Tibial artery (tissue), 4 donors: ENCODE data around the gene FNBP1L.

ENCODE experiments used
- DNase-seq, 2 donors: peaks; one replicate each; pipeline ENCODE4 v3.0.0-alpha.2; 2019
- H3K27ac ChIP-seq, 2 donors: fragments of 200-600 bp; sonication (generic) in 1 of 2; 1 replicate in 1 of 2; 2 replicates in 1 of 2; pipeline ENCODE4 v1.5.1; 2018 to 2019; ENCODE audit warnings: mild to moderate bottlenecking in 1 of 2
- H3K27me3 ChIP-seq, 2 donors: fragments of 200-600 bp; sonication (generic) in 1 of 2; one replicate each; pipeline versions ENCODE4 v1.5.1 to v1.6.0; 2016 to 2019
- H3K36me3 ChIP-seq, 3 donors: fragments of 200-600 bp; sonication (generic) in 2 of 3; one replicate each; pipeline ENCODE4 v1.5.1; 2016 to 2019; ENCODE audit warnings: mild to moderate bottlenecking in 2 of 3
- H3K4me1 ChIP-seq, 4 donors: fragments of 200-600 bp; sonication (generic) in 2 of 4; 1 replicate in 3 of 4; 2 replicates in 1 of 4; pipeline ENCODE4 v1.5.1; 2016 to 2019
- H3K4me3 ChIP-seq, 2 donors: fragments of 200-600 bp; sonication (generic) in 1 of 2; 1 replicate in 1 of 2; 2 replicates in 1 of 2; pipeline ENCODE4 v1.5.1; 2018 to 2019; ENCODE audit warnings: mild to moderate bottlenecking in 2 of 2
- H3K9me3 ChIP-seq, 3 donors: fragments of 200-600 bp; sonication (generic) in 1 of 3; one replicate each; pipeline ENCODE4 v1.5.1; 2016 to 2019
- CTCF ChIP-seq, 2 experiments: fragments of 200-600 bp in 1 of 2; fragments of 450-650 bp in 1 of 2; IDR thresholded peaks; one replicate each; pipeline ENCODE4 v1.5.1; 2017 to 2019; ENCODE audit warnings: antibody characterized with exemption in 2 of 2, mild to moderate bottlenecking in 1 of 2, moderate library complexity in 1 of 2
- intact Hi-C: fragments of 100-400 bp; cut with DNase I; formaldehyde crosslinking; loops from one replicate; pipeline ENCODE4 v1.15.0; 2023; ENCODE audit warnings: low total_unique reads

FNBP1L gene

DNA sequence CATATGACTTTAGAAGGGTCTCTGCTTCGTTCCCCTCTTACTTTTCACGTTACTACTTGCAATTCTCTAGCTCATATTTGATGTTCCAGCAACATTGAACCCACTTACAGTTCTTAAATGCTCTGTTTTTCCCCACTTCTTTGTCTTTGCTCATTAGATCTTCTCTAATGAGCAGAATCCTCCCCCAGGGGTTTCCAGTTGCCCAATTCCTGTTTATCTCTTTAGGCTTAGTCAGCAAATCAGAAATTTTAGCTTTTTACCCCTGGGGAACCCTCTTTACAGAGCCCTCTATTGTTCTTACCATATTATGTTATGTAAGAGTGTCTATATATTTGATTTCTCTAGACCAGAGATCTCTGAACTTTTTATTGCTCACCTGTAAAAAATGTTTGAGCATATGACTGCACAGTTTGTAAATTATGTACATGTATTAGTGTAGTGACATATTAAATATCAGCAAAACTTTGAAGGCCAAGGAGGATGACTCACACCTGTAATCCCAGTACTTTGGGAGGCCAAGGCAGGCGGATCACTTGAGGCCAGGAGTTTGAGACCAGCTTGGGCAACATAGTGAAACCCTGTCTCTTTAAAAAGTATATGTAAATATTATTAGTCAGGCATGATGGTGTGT lies 71.4 kb downstream of the FNBP1L start:
- no peak overlapping the region for H3K27ac ChIP-seq
- no peaks in the 10 kb centered on the region for H3K9me3 ChIP-seq
- intact Hi-C loops: no loop called here
- H3K4me1 ChIP-seq: no peaks in the 10 kb centered on the region
- no peak for DNase-seq
- no peaks in the 10 kb centered on the region for H3K36me3 ChIP-seq
- no peak overlapping the region for H3K4me3 ChIP-seq
- no peaks in the 10 kb centered on the region for H3K27me3 ChIP-seq
- TF ChIP-seq CTCF (IDR thresholded peaks at IDR 0.05): no peak

GRCh38 chr1:93521618-93522017 lies 73.7 kb downstream of the FNBP1L start:
- no peak for TF ChIP-seq CTCF (IDR thresholded peaks at IDR 0.05)
- Histone ChIP-seq H3K36me3 (no peaks in the 10 kb centered on the region), H3K27ac (no peak overlapping the region), H3K9me3 (no peaks in the 10 kb centered on the region), H3K27me3 (no peaks in the 10 kb centered on the region), H3K4me1 (no peaks in the 10 kb centered on the region), H3K4me3 (no peak overlapping the region)
- intact Hi-C loops: no loop called here
- no peak for DNase-seq

- H3K9me3 ChIP-seq: no peaks in the 10 kb centered on the region
- no peak for DNase-seq
- no peak for TF ChIP-seq CTCF (IDR thresholded peaks at IDR 0.05)
- no peak overlapping the region for H3K4me3 ChIP-seq
- H3K27ac ChIP-seq: no peak overlapping the region
- intact Hi-C loops: no loop called here
- no peaks in the 10 kb centered on the region for H3K36me3 ChIP-seq
- no peaks in the 10 kb centered on the region for H3K4me1 ChIP-seq
- H3K27me3 ChIP-seq: no peaks in the 10 kb centered on the region
Observed at GRCh38 chr1:93522721-93523120, 74.8 kb downstream of the FNBP1L start.

- Histone ChIP-seq H3K9me3 (no peaks in the 10 kb centered on the region), H3K27ac (no peak overlapping the region), H3K27me3 (no peaks in the 10 kb centered on the region), H3K4me3 (no peak overlapping the region), H3K4me1 (no peaks in the 10 kb centered on the region), H3K36me3 (no peaks in the 10 kb centered on the region)
- intact Hi-C loops: no loop called here
- TF ChIP-seq CTCF (IDR thresholded peaks at IDR 0.05): no peak
- no peak for DNase-seq
Observed at GRCh38 chr1:93525431-93525830, 77.5 kb downstream of the FNBP1L start.

DNA sequence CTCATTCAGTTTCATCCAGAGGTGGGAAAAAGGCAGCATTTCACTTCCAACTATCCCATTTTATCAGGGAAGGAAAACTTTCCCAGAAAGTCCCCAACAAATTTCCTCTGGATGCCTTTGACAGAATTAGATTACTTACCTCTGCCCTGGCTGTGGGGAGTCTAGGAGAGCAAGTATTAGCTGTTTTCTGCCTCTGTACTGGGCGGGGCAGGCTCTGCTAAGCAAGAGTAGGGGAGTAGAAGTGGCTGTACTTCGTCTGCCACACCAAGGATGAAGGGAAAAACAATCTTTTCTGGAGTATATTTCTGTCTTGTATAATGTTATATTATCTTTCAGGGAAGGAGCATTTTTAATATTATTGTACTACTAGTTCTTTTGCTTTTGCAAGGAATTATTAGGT lies 78.5 kb downstream of the FNBP1L start:
- no peak overlapping the region for H3K27ac ChIP-seq
- no peak for DNase-seq
- TF ChIP-seq CTCF (IDR thresholded peaks at IDR 0.05): no peak
- intact Hi-C loops: no loop called here
- H3K4me3 ChIP-seq: no peak overlapping the region
- H3K27me3 ChIP-seq: no peaks in the 10 kb centered on the region
- no peaks in the 10 kb centered on the region for H3K4me1 ChIP-seq
- H3K9me3 ChIP-seq: no peaks in the 10 kb centered on the region
- H3K36me3 ChIP-seq: no peaks in the 10 kb centered on the region

GRCh38 chr1:93528412-93528811 lies 80.5 kb downstream of the FNBP1L start:
- no peaks in the 10 kb centered on the region for H3K36me3 ChIP-seq
- no peak overlapping the region for H3K4me3 ChIP-seq
- H3K4me1 ChIP-seq: no peaks in the 10 kb centered on the region
- H3K27ac ChIP-seq: no peak overlapping the region
- no peak for TF ChIP-seq CTCF (IDR thresholded peaks at IDR 0.05)
- H3K27me3 ChIP-seq: no peaks in the 10 kb centered on the region
- H3K9me3 ChIP-seq: no peaks in the 10 kb centered on the region
- no peak for DNase-seq
- intact Hi-C loops: no loop called here
